ENCODE measurements around the gene PHC2. TPM values are rescaled to one million over a fixed set of nuclear protein-coding genes. Genes with fewer than 3 reads are reported as not detected.

PHC2 gene
- total and polyA plus RNA-seq, 2 experiments from 2014 or later, result 77.5 to 121 TPM

GRCh38 chr1:33375316-33375715 is 55.6 kb downstream of the PHC2 start:
- no peak for DNase-seq (ENCODE audit: low spot score)
- no peak for TF ChIP-seq EZH2 (IDR thresholded peaks at IDR 0.05; ENCODE audit: borderline replicate concordance)
- TF ChIP-seq CTCF (IDR thresholded peaks at IDR 0.05; ENCODE audit: poor library complexity), result no peak
- TF ChIP-seq EZH2phosphoT487 (IDR thresholded peaks at IDR 0.05; ENCODE audit: low read depth, severe bottlenecking, unreplicated experiment), result no peak
- 96% methylated on average over 9 of the region's 9 CpGs for WGBS (ENCODE audit: low lambda C conversion rate, missing lambda C conversion rate)
- Histone ChIP-seq H3K27me3 (no peaks in the 10 kb centered on the region), H3K36me3 (replicated peaks; ENCODE audit: insufficient read depth, low read depth) (no peaks in the 10 kb centered on the region), H3K9me3 (ENCODE audit: low read depth) (no peaks in the 10 kb centered on the region), H4K20me1 (ENCODE audit: insufficient read depth, poor library complexity, severe bottlenecking) (no peaks in the 10 kb centered on the region), H3K27ac (no peak overlapping the region), H3K4me1 (ENCODE audit: insufficient read depth) (peaks cover 6% of the 10 kb centered on the region), H3K4me2 (no peak overlapping the region), H3K9me2 (replicated peaks; ENCODE audit: insufficient read depth) (no peaks in the 10 kb centered on the region), H3K4me3 (no peak overlapping the region), H2AFZ (no peak overlapping the region), H3K79me2 (no peaks in the 10 kb centered on the region)

GRCh38 chr1:33374336-33375105 is 56.4 kb downstream of the PHC2 start:
- Histone ChIP-seq H3K36me3 (replicated peaks; ENCODE audit: insufficient read depth, low read depth) (no peaks in the 10 kb centered on the region), H3K27ac (no peak overlapping the region), H3K4me2 (no peak overlapping the region), H3K9me2 (replicated peaks; ENCODE audit: insufficient read depth) (no peaks in the 10 kb centered on the region), H3K4me1 (ENCODE audit: insufficient read depth) (peaks cover 6% of the 10 kb centered on the region), H2AFZ (no peak overlapping the region), H3K9me3 (ENCODE audit: low read depth) (no peaks in the 10 kb centered on the region), H3K27me3 (no peaks in the 10 kb centered on the region), H4K20me1 (ENCODE audit: insufficient read depth, poor library complexity, severe bottlenecking) (no peaks in the 10 kb centered on the region), H3K4me3 (no peak overlapping the region), H3K79me2 (no peaks in the 10 kb centered on the region)
- 79% methylated on average over 5 of the region's 5 CpGs for WGBS (ENCODE audit: low lambda C conversion rate, missing lambda C conversion rate)
- no peak for TF ChIP-seq CTCF (IDR thresholded peaks at IDR 0.05; ENCODE audit: poor library complexity)
- no peak for TF ChIP-seq EZH2phosphoT487 (IDR thresholded peaks at IDR 0.05; ENCODE audit: low read depth, severe bottlenecking, unreplicated experiment)
- no peak for TF ChIP-seq EZH2 (IDR thresholded peaks at IDR 0.05; ENCODE audit: borderline replicate concordance)
- no peak for DNase-seq (ENCODE audit: low spot score)

- Histone ChIP-seq H3K36me3 (replicated peaks; ENCODE audit: insufficient read depth, low read depth) (no peaks in the 10 kb centered on the region), H3K4me1 (ENCODE audit: insufficient read depth) (peaks cover 6% of the 10 kb centered on the region), H3K9me3 (ENCODE audit: low read depth) (no peaks in the 10 kb centered on the region), H2AFZ (no peak overlapping the region), H3K4me2 (no peak overlapping the region), H3K27me3 (no peaks in the 10 kb centered on the region), H3K27ac (no peak overlapping the region), H3K79me2 (no peaks in the 10 kb centered on the region), H3K9me2 (replicated peaks; ENCODE audit: insufficient read depth) (no peaks in the 10 kb centered on the region), H4K20me1 (ENCODE audit: insufficient read depth, poor library complexity, severe bottlenecking) (no peaks in the 10 kb centered on the region), H3K4me3 (no peak overlapping the region)
- no peak for DNase-seq (ENCODE audit: low spot score)
- no peak for TF ChIP-seq EZH2 (IDR thresholded peaks at IDR 0.05; ENCODE audit: borderline replicate concordance)
- TF ChIP-seq EZH2phosphoT487 (IDR thresholded peaks at IDR 0.05; ENCODE audit: low read depth, severe bottlenecking, unreplicated experiment), result no peak
- no peak for TF ChIP-seq CTCF (IDR thresholded peaks at IDR 0.05; ENCODE audit: poor library complexity)
- 84% methylated on average over 4 of the region's 4 CpGs for WGBS (ENCODE audit: low lambda C conversion rate, missing lambda C conversion rate)
These were observed 57.3 kb downstream of the PHC2 start for GRCh38 chr1:33373606-33374005.
